Omental fat pad (tissue), 4 donors: Measurements from ENCODE around the gene RNF17. TPM values are rescaled to one million over a fixed set of nuclear protein-coding genes. Genes with fewer than 3 reads are reported as not detected.
"Not testable (repeated sequence)": the region's sequence is repeated elsewhere in the genome, so short reads cannot be mapped to it uniquely, and the experiment has no call there.

Experiments used
- ATAC-seq: fragments of 150-250 bp; one replicate; pipeline ENCODE4 v1.9.1; 2016; ENCODE audit warnings: mild to moderate bottlenecking, moderate library complexity; ENCODE audit not compliant: low FRiP score
- DNase-seq: peaks from one replicate; pipeline ENCODE4 v3.0.0-alpha.2; 2019; ENCODE audit warnings: low spot score
- CTCF ChIP-seq, 3 donors: fragments of 450-650 bp; IDR thresholded peaks; one replicate each; pipeline ENCODE4 v1.5.1; 2016 to 2017; ENCODE audit warnings: antibody characterized with exemption in 3 of 3, mild to moderate bottlenecking in 3 of 3, moderate library complexity in 2 of 3
- total RNA-seq, 4 donors: library from RNA; depleted of rRNA; stranded (reverse); fragments of >200 nt; gene quantifications; one replicate each; pipeline ENCODE4 v1.1.0, GENCODE V29; 2016

Gene RNF17
- total RNA-seq, 4 donors from 2014 or later: 0.28 to 0.32 TPM; not detected in 2

- no peak for DNase-seq
- no peak for ATAC-seq
- TF ChIP-seq CTCF (IDR thresholded peaks at IDR 0.05): no peak
Observed at GRCh38 chr13:24719139-24719538, 44.8 kb upstream of the RNF17 start.

- no peak for DNase-seq
- TF ChIP-seq CTCF (IDR thresholded peaks at IDR 0.05): no peak
- no peak for ATAC-seq
Observed at GRCh38 chr13:24723206-24723605, 40.8 kb upstream of the RNF17 start.

GRCh38 chr13:24724714-24725113 is 39.3 kb upstream of the RNF17 start:
- no peak for DNase-seq
- ATAC-seq: no peak
- TF ChIP-seq CTCF (IDR thresholded peaks at IDR 0.05): no peak

GRCh38 chr13:24725379-24725778 is 38.6 kb upstream of the RNF17 start:
- no peak for TF ChIP-seq CTCF (IDR thresholded peaks at IDR 0.05)
- DNase-seq: no peak
- no peak for ATAC-seq

- ATAC-seq (peak; percentile 93), DNase-seq (no peak)
- no peak for TF ChIP-seq CTCF (IDR thresholded peaks at IDR 0.05)
Observed at GRCh38 chr13:24727731-24728601, 36.0 kb upstream of the RNF17 start.

GRCh38 chr13:24730873-24731567 is 32.9 kb upstream of the RNF17 start:
- not testable (repeated sequence) for ATAC-seq, DNase-seq

GRCh38 chr13:24734950-24735349 is 29.0 kb upstream of the RNF17 start:
- no peak for DNase-seq

More at GRCh38 chr13:24734950-24735349, 29.0 kb upstream of the RNF17 start:
- no peak for TF ChIP-seq CTCF (IDR thresholded peaks at IDR 0.05)
- no peak for ATAC-seq
